AG04449 (cell line): ENCODE results near the gene UQCC5.

ENCODE experiments used
- CTCF ChIA-PET: fragments of 350-600 bp; formaldehyde crosslinking; extraction: SDS; loops from one replicate; lab custom pipeline; 2021; ENCODE audit warnings: antibody characterized with exemption; lab: Yijun Ruan, JAX
- POLR2A ChIA-PET: fragments of 400-600, 350-600 bp; formaldehyde crosslinking; extraction: SDS; loops from one replicate; lab custom pipeline; 2020; ENCODE audit warnings: antibody characterized with exemption, inconsistent platforms; lab: Yijun Ruan, JAX
- DNase-seq: peaks from one replicate; pipeline ENCODE4 v3.0.0-alpha.2; 2010; ENCODE audit warnings: low read depth, low spot score
- H3K4me3 ChIP-seq: 2 replicates; pipeline ENCODE4 v1.5.1; 2011; ENCODE audit warnings: low read depth, mild to moderate bottlenecking, control low read depth, low read length
- TF ChIP-seq, protein P1 (sequence below): IDR thresholded peaks from one replicate; pipeline ENCODE4 v1.5.1; 2011; ENCODE audit warnings: mild to moderate bottlenecking, moderate library complexity, low read length, control low read depth, inconsistent platforms; ENCODE audit not compliant: insufficient read depth; ENCODE audit errors: missing control alignments

Gene UQCC5

DNA sequence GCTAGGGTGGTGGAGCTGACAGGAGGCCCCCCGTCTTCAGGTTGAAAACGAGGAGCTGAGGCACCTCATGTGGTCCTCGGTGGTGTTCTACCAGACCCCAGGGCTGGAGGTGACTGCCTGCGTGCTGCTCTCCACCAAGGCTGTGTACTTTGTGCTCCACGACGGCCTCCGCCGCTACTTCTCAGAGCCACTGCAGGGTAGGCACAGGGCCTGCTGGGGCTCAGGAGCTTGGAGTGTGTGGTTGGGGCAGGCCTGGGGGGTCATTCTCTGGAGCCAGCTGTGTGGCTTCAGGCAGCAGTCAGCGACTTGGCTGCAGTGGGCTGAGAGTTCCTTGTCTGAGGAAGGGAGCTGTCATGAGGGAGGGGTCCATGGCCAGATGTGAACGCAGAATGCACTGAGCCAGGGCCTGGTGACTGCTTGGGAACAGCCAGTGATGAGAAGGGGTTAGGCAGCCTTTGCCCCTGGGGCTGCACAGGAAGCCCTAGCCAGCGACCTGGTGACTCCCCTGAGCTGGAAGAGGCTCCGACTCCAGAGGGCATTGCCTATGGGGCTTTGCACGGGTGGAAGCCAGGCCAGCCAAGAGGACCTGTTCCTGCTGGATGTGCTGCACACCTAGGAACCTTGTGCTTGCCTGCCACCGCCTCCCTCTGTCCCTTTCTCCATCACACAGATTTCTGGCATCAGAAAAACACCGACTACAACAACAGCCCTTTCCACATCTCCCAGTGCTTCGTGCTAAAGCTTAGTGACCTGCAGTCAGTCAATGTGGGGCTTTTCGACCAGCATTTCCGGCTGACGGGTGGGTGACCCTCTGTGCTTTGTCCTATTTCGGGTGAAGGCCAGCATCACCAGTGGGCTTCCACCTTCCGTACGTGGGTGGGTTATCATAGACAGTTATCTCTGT, 46.1 kb upstream of the UQCC5 start:
- H3K4me3 ChIP-seq: no peak overlapping the region
- CTCF ChIA-PET: interaction anchor here (0.7 to 2.3 kb wide), 4 partner anchors 8 to 78 kb away, joined by 3 to 12 read pairs (median 5); no protein-coding TSS in a partner anchor
- POLR2A ChIA-PET: interaction anchor here (1.2 kb wide), 1 partner anchor 9 kb away, joined by 3 read pairs; no protein-coding TSS in a partner anchor
- DNase-seq: no peak
- TF ChIP-seq, protein P1, sequence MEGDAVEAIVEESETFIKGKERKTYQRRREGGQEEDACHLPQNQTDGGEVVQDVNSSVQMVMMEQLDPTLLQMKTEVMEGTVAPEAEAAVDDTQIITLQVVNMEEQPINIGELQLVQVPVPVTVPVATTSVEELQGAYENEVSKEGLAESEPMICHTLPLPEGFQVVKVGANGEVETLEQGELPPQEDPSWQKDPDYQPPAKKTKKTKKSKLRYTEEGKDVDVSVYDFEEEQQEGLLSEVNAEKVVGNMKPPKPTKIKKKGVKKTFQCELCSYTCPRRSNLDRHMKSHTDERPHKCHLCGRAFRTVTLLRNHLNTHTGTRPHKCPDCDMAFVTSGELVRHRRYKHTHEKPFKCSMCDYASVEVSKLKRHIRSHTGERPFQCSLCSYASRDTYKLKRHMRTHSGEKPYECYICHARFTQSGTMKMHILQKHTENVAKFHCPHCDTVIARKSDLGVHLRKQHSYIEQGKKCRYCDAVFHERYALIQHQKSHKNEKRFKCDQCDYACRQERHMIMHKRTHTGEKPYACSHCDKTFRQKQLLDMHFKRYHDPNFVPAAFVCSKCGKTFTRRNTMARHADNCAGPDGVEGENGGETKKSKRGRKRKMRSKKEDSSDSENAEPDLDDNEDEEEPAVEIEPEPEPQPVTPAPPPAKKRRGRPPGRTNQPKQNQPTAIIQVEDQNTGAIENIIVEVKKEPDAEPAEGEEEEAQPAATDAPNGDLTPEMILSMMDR: no peak

DNA sequence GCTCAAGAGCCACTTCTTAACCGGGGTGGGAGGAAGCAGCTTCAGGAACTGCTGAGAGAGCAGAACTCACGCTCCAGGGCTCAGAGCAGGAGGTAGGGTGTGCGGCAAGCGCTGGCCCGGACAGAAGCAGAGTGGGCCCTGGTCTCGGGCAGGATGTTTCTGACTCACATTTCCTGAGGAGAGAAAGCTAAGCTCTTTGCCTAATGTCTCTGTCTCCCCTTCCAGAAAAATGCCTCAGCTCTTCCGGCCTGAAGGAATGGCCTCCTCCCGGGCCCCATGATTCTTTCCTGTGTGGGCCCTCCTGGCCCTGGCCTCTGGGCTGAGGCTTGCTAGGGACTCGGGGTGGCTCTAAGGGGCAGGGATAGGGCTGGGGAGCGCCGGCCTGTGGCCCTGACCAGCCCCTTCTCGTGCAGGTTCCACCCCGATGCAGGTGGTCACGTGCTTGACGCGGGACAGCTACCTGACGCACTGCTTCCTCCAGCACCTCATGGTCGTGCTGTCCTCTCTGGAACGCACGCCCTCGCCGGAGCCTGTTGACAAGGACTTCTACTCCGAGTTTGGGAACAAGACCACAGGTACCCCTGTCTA, 45.4 kb upstream of the UQCC5 start:
- no peak overlapping the region for H3K4me3 ChIP-seq
- no peak for DNase-seq
- ChIA-PET CTCF (interaction anchor here (0.7 to 1.9 kb wide), 2 partner anchors 9 to 79 kb away, joined by 3 to 7 read pairs; no protein-coding TSS in a partner anchor), POLR2A (no interaction called here)
- TF ChIP-seq, protein P1: no peak

DNA sequence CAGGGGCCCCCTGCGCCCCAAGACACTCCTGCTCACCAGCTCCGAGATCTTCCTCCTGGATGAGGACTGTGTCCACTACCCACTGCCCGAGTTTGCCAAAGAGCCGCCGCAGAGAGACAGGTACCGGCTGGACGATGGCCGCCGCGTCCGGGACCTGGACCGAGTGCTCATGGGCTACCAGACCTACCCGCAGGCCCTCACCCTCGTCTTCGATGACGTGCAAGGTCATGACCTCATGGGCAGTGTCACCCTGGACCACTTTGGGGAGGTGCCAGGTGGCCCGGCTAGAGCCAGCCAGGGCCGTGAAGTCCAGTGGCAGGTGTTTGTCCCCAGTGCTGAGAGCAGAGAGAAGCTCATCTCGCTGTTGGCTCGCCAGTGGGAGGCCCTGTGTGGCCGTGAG, 44.3 kb upstream of the UQCC5 start:
- TF ChIP-seq, protein P1: no peak
- DNase-seq: no peak
- ChIA-PET POLR2A (no interaction called here), CTCF (interaction anchor here (0.8 to 1.9 kb wide), 2 partner anchors 10 to 12 kb away, joined by 3 to 7 read pairs; no protein-coding TSS in a partner anchor)
- no peak overlapping the region for H3K4me3 ChIP-seq

DNA sequence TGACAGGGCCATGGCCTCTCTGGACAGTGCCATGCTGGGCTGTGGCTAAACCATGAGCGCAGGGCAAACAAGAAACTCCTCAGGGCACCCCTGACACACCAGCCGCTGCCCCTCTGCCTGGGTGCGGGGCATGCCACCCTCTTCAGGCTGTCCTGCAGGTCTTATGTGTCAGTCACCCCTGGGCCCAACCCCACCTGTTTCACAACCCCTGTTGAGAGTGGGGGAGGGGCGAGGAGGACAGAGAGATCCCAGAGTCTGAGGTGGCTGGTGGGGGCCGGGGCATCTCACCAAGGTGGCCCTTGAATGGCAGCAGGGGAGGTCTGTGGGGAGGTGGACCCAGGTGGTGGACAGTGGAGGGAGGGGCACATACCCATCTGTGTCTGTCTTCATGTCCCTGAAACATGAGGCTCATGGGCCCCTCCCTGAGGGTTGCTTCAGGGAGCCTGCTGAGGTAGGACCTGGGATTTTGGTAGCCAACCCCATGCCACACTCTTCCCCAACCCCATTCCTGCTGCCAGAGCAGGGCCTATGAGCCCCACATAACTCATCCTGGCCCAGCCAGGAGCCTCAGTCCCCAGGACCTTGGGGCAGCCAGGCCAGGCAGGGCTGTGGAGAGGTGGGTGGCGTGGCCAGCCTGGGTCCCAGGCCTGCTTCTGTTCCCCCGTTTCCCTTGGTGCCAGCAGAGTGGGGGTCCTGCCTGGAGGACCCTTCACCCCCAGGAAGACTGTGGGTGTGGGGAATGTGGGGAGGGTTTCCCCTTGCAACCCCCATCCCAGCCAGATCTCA, 43.0 kb upstream of the UQCC5 start:
- DNase-seq: no peak
- TF ChIP-seq, protein P1: no peak
- ChIA-PET POLR2A (no interaction called here), CTCF (no interaction called here)
- H3K4me3 ChIP-seq: no peak overlapping the region

DNA sequence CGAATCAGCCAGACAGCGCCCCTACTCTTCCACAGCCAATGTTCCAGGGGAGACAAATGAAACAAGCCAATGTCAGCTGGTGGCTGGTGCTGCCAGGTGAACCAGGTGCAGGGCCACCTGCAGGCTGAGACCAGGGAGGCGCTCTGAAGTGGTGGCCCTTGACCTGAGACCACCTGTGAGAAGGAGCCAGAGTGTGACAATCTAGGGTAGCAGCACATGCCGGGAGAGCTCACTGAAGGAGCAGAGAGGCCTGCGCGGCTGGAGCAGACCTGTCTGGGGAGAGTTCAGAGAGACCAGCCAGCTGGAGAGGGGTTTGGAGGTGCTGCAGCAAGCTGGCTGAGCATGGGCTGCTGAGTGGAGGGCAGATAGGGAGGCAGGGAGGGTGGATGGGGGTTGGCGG, 42.0 kb upstream of the UQCC5 start:
- POLR2A ChIA-PET: no interaction called here
- DNase-seq: no peak
- CTCF ChIA-PET: interaction anchor here (1.1 kb wide), 1 partner anchor 46 kb away, joined by 3 read pairs; no protein-coding TSS in a partner anchor

More for the DNA sequence above, 42.0 kb upstream of the UQCC5 start:
- TF ChIP-seq, protein P1: no peak
- H3K4me3 ChIP-seq: no peak overlapping the region
